ENCODE data around the gene DACT2. TPM values are rescaled to one million over a fixed set of nuclear protein-coding genes. Genes with fewer than 3 reads are reported as not detected.

Gene DACT2
- total and polyA plus RNA-seq, 2 donors (not counting 1 experiment from before 2014, with no cell fraction given): not detected

DNA sequence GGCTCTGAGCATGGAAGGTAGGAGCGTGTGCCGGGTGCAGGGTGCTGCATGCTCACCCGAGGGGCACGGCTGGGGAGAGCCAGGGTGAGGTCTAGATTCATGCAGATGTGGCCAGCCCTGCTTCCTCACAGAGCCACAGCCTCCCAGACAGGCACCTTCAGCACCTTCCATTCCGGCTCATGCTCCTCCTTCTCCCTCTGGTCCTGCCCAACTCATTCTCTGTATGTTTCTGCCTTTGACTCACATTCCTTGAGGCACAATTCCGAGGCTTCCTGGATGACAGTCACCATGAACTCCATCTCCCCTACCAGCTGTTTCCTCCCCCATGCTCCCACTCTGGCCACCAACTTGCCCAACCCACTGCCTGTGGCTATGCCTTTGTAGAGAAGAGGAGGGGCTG lies 35.4 kb downstream of the DACT2 start:
- H3K9ac ChIP-seq (ENCODE audit: insufficient read depth, low read length): no peak overlapping the region

DNA sequence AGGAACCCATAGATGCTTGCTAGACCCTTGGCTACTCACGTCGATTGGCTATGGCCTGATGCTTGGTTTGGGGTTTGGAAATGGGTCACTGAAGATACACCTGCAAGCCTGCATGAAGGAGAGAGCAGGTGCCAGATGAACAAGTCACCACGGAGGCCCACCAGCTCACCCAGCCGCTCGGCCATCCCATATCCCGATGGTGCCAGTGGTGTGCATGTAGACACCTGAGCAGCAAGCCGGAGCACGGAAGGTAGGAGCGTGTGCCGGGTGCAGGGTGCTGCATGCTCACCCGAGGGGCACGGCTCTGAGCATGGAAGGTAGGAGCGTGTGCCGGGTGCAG lies 35.9 kb downstream of the DACT2 start:
- Histone ChIP-seq H3K79me2 (ENCODE audit: control insufficient read depth, insufficient read depth, low read length) (no peaks in the 10 kb centered on the region), H3K27me3 (ENCODE audit: control insufficient read depth, insufficient read depth, low read length) (no peaks in the 10 kb centered on the region), H3K27ac (ENCODE audit: insufficient read depth, low read length) (no peak overlapping the region), H3K9me3 (ENCODE audit: control insufficient read depth, insufficient read depth, low read depth, low read length) (no peaks in the 10 kb centered on the region), H3K36me3 (ENCODE audit: control insufficient read depth, insufficient read depth, low read length) (no peaks in the 10 kb centered on the region), H2AFZ (ENCODE audit: low read length) (no peak overlapping the region), H4K20me1 (ENCODE audit: control insufficient read depth, extremely low read depth, insufficient read depth, low read length) (no peaks in the 10 kb centered on the region), H3K4me3 (replicated peaks in 1 of 4; ENCODE audit: control extremely low read depth in 1 of 4, insufficient read depth in 1 of 4, low read depth in 3 of 4, low read length in 4 of 4) (no peak overlapping the region), H3K9ac (ENCODE audit: insufficient read depth, low read length) (no peak overlapping the region), H3K4me1 (ENCODE audit: control insufficient read depth, extremely low read depth, insufficient read depth, low read length) (no peaks in the 10 kb centered on the region), H3K4me2 (ENCODE audit: extremely low read depth, insufficient read depth, low read length) (no peak overlapping the region)
- TF ChIP-seq EZH2 (IDR thresholded peaks at IDR 0.05; ENCODE audit: low read length, missing control alignments): no peak
- TF ChIP-seq, protein P1, sequence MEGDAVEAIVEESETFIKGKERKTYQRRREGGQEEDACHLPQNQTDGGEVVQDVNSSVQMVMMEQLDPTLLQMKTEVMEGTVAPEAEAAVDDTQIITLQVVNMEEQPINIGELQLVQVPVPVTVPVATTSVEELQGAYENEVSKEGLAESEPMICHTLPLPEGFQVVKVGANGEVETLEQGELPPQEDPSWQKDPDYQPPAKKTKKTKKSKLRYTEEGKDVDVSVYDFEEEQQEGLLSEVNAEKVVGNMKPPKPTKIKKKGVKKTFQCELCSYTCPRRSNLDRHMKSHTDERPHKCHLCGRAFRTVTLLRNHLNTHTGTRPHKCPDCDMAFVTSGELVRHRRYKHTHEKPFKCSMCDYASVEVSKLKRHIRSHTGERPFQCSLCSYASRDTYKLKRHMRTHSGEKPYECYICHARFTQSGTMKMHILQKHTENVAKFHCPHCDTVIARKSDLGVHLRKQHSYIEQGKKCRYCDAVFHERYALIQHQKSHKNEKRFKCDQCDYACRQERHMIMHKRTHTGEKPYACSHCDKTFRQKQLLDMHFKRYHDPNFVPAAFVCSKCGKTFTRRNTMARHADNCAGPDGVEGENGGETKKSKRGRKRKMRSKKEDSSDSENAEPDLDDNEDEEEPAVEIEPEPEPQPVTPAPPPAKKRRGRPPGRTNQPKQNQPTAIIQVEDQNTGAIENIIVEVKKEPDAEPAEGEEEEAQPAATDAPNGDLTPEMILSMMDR (conservative IDR thresholded peaks at IDR 0.05 in 1 of 2, IDR thresholded peaks at IDR 0.05 in 1 of 2; ENCODE audit: low read depth in 1 of 2, low read length in 2 of 2): no peak
- DNase-seq (ENCODE audit: low read depth in 2 of 2): no peak

More for the DNA sequence above, 35.4 kb downstream of the DACT2 start:
- Histone ChIP-seq H3K4me2 (ENCODE audit: extremely low read depth, insufficient read depth, low read length) (no peak overlapping the region), H3K36me3 (ENCODE audit: control insufficient read depth, insufficient read depth, low read length) (no peaks in the 10 kb centered on the region), H3K4me1 (ENCODE audit: control insufficient read depth, extremely low read depth, insufficient read depth, low read length) (no peaks in the 10 kb centered on the region), H3K9me3 (ENCODE audit: control insufficient read depth, insufficient read depth, low read depth, low read length) (no peaks in the 10 kb centered on the region), H3K27me3 (ENCODE audit: control insufficient read depth, insufficient read depth, low read length) (no peaks in the 10 kb centered on the region), H3K27ac (ENCODE audit: insufficient read depth, low read length) (no peak overlapping the region), H3K79me2 (ENCODE audit: control insufficient read depth, insufficient read depth, low read length) (no peaks in the 10 kb centered on the region), H2AFZ (ENCODE audit: low read length) (no peak overlapping the region), H4K20me1 (ENCODE audit: control insufficient read depth, extremely low read depth, insufficient read depth, low read length) (no peaks in the 10 kb centered on the region), H3K4me3 (replicated peaks in 1 of 4; ENCODE audit: control extremely low read depth in 1 of 4, insufficient read depth in 1 of 4, low read depth in 3 of 4, low read length in 4 of 4) (no peak overlapping the region)
- DNase-seq (ENCODE audit: low read depth in 2 of 2): no peak
- TF ChIP-seq, protein P1 (conservative IDR thresholded peaks at IDR 0.05 in 1 of 2, IDR thresholded peaks at IDR 0.05 in 1 of 2; ENCODE audit: low read depth in 1 of 2, low read length in 2 of 2): no peak
- no peak for TF ChIP-seq EZH2 (IDR thresholded peaks at IDR 0.05; ENCODE audit: low read length, missing control alignments)

DNA sequence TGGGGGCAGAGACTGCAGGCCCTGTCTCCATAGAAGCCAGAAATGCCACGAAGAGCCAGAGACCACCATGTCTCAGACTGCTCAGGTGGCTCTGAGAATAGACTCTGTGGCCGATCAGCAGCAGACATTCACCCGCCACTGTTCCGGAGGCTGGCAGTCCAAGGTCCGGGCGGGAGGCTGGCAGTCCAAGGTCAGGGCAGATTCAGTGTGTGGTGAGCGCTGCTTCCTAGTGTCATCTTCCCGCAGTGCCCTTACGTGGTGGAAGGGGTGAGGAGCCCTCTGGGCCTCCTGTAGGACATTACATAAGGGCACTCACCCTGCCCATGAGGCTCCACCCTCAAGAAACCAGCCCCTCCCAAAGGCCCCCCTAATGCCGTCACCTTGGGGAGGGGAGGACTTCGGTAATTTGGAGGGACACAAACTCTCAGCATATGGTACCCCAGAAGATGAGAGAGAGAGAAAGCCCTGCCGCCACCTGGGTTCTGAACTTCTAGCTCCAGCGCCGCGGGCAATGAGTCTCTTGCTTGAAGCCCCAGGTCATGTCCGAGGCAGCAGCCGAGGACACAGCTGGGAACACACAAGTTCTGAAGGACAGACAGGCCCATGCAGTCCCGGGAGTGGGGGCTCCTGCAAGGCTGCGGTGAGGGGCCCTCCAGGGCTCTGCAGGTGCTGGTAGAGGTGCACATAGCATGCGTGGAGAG lies 36.4 kb downstream of the DACT2 start:
- Histone ChIP-seq H2AFZ (ENCODE audit: low read length) (no peak overlapping the region), H3K4me3 (replicated peaks in 1 of 4; ENCODE audit: control extremely low read depth in 1 of 4, insufficient read depth in 1 of 4, low read depth in 3 of 4, low read length in 4 of 4) (no peak overlapping the region), H3K4me1 (ENCODE audit: control insufficient read depth, extremely low read depth, insufficient read depth, low read length) (no peaks in the 10 kb centered on the region), H3K9ac (ENCODE audit: insufficient read depth, low read length) (no peak overlapping the region), H3K27me3 (ENCODE audit: control insufficient read depth, insufficient read depth, low read length) (no peaks in the 10 kb centered on the region), H3K36me3 (ENCODE audit: control insufficient read depth, insufficient read depth, low read length) (no peaks in the 10 kb centered on the region), H4K20me1 (ENCODE audit: control insufficient read depth, extremely low read depth, insufficient read depth, low read length) (no peaks in the 10 kb centered on the region), H3K27ac (ENCODE audit: insufficient read depth, low read length) (no peak overlapping the region), H3K79me2 (ENCODE audit: control insufficient read depth, insufficient read depth, low read length) (no peaks in the 10 kb centered on the region), H3K9me3 (ENCODE audit: control insufficient read depth, insufficient read depth, low read depth, low read length) (no peaks in the 10 kb centered on the region), H3K4me2 (ENCODE audit: extremely low read depth, insufficient read depth, low read length) (no peak overlapping the region)
- DNase-seq (ENCODE audit: low read depth in 2 of 2): no peak
- TF ChIP-seq, protein P1 (conservative IDR thresholded peaks at IDR 0.05 in 1 of 2, IDR thresholded peaks at IDR 0.05 in 1 of 2; ENCODE audit: low read depth in 1 of 2, low read length in 2 of 2): no peak
- TF ChIP-seq EZH2 (IDR thresholded peaks at IDR 0.05; ENCODE audit: low read length, missing control alignments): no peak
